DOHH2 (cell line): ENCODE results near the gene HTRA1.

Experiments
- CTCF ChIP-seq: fragments of 200-600 bp; sonication (generic); IDR thresholded peaks from one replicate; pipeline ENCODE4 v1.5.1; 2014; ENCODE audit warnings: antibody characterized with exemption, mild to moderate bottlenecking, low read depth, low read length; ENCODE audit not compliant: poor library complexity, severe bottlenecking
- EZH2phosphoT487 ChIP-seq: fragments of 200-600 bp; sonication (generic); IDR thresholded peaks from 2 replicates; pipeline ENCODE4 v1.6.1; 2017; ENCODE audit warnings: borderline replicate concordance, mild to moderate bottlenecking, antibody characterized with exemption, low read length, moderate library complexity, mixed read lengths

GRCh38 chr10:122531261-122531660 lies 69.9 kb downstream of the HTRA1 start:
- no peak for TF ChIP-seq CTCF
- TF ChIP-seq EZH2phosphoT487: no peak
